H1 (cell line): Measurements from ENCODE around the gene AHRR. TPM values are rescaled to one million over a fixed set of nuclear protein-coding genes. Genes with fewer than 3 reads are reported as not detected.

Experiments used
- CBX5 ChIP-seq: fragments of 300-800, 300-1000 bp; sonication (generic); IDR thresholded peaks from 2 replicates; pipeline ENCODE4 v1.7.1; 2016; ENCODE audit warnings: antibody characterized with exemption, low read length, low read depth
- KDM4A ChIP-seq: IDR thresholded peaks from one replicate; pipeline ENCODE4 v1.7.1; 2012; ENCODE audit warnings: low read depth, mild to moderate bottlenecking, moderate library complexity, low read length, inconsistent platforms; ENCODE audit not compliant: severe bottlenecking
- PHF8 ChIP-seq: fragments of 200-600 bp; sonication (generic); conservative IDR thresholded peaks from 2 replicates; pipeline ENCODE4 v1.7.1; 2012; ENCODE audit warnings: low read depth, mild to moderate bottlenecking, inconsistent platforms, low read length, moderate library complexity
- TCF12 ChIP-seq: IDR thresholded peaks from 2 replicates; pipeline ENCODE4 v1.6.1; 2011; ENCODE audit warnings: low read depth, mild to moderate bottlenecking, low read length
- polyA plus RNA-seq, 7 experiments: library from polyadenylated mRNA; depleted of rRNA in 3 of 7; stranded (reverse) in 5 of 7; unstranded in 2 of 7; fragments of >200 nt in 5 of 7; fragments of 200-250 nt in 2 of 7; gene quantifications; 1 replicate in 5 of 7; 2 replicates in 1 of 7; 4 replicates in 1 of 7; pipeline versions ENCODE4 v1.2.1 to v1.2.3, GENCODE V29; 2011 to 2013; ENCODE audit warnings: missing spikeins in 2 of 7, mixed read lengths in 2 of 7
- total RNA-seq: library from RNA; stranded (reverse); fragmentation: NEBNext Ultra II Directional; extraction: Animal tissue kit (Norgen Biotek cat#: 25700); gene quantifications from 2 replicates; pipeline ENCODE4 v1.2.1, GENCODE V29; 2021

The AHRR gene
- total and polyA plus RNA-seq, 2 of the 8 experiments (the other 6 are each of a cell fraction or from before 2014, with no cell fraction given): 0.41 to 0.80 TPM

GRCh38 chr5:322942-323879, 1.7 kb downstream of the AHRR start (continued):
- no peak for TF ChIP-seq KDM4A
- TF ChIP-seq CBX5: no peak
- TF ChIP-seq PHF8: no peak
- no peak for TF ChIP-seq TCF12
